HG03558 (cell line): Measurements from ENCODE around the gene CRIM1.

ENCODE experiments used
- ATAC-seq: cut with Tn5 transposase; IDR thresholded peaks from one replicate; pipeline ENCODE4 v1.9.1; 2021; ENCODE audit warnings: moderate number of reproducible peaks; ENCODE audit not compliant: unreplicated experiment; ENCODE audit errors: extremely low read depth

The CRIM1 gene

DNA sequence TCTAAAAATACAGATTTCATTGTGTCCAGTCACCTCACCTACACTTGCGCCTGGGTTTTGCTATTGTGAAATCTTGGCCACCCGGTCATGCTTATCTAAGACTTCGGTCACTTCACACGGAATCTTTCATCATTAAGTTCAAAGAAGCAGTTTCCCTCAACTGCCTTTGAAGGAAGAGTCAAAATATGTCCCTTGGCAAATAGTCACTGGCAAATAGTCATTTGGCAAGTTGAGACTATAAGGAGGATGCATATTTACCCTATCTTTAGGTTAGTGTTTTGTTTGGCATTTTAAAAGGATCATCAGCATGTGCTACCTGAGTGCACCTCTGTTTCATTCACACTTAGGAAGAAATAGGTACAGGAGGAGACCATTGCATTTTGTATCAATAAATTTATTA, 146.5 kb downstream of the CRIM1 start:
- ATAC-seq: no peak

DNA sequence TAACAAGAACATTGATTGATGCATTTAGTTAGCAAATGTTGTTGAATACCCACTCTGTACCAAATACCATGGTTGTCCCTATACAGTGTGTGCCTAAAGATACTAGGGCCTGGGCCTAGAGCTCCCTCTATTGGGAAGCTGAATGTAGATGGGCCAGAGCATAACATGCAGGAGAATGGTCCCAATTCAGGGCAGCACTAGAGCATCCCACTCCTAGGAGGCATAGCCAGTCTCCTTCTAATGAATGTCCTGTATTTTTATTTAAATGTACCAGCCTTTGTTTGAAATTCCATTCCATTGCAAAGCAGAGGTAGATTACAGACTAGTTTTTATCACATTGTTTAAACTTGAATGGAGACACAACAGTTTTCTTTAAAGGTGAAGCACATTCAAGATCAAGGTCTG, 151.8 kb downstream of the CRIM1 start:
- ATAC-seq: peak; percentile 74

DNA sequence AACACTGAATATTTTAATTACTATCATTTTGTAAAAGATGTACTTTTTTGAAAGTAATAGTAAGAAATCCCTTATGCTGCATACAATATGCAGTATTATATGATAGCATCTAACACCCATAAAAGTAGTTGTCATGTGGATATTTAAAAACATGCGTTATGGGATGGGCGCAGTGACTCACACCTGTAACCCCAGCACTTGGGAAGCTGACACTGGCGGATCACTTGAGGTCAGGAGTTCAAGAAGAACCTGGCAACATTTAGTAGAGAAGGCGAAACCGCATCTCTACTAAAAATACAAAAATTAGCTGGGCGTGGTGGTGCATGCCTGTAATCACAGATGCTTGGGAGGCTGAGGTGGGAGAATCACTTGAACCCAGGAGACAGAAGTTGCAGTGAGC, 153.5 kb downstream of the CRIM1 start:
- no peak for ATAC-seq

DNA sequence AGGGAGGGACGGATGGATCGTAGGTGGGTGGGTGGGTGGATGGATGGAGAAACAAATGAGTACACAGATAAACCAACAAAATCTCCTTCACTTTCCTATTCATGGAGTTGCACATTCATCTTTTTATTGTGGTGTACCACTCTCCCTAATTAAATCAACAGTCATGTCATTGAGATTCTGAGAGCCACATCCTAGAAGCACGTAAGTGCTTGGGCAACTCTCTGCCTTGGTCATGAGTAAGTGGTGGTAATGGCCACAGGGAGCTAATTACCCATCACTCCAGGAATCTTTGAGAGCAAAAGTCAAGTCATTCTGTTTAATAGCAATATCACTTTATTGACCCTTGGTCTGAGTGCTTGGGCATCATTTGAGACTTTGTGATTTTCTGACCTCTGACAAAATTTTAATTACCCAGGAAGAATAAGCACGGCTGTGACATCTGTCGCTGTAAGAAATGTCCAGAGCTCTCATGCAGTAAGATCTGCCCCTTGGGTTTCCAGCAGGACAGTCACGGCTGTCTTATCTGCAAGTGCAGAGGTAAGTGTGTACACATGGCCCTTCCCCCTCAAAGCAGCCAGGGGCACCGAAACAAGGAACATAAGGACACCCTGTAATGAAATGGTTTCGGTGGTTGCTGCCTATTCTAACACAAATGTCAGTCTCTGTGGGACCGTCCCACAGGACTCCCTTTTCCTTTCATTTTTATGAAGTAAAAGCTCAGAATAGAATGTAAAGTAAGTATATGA, 156.5 kb downstream of the CRIM1 start:
- ATAC-seq: peak; percentile 56

DNA sequence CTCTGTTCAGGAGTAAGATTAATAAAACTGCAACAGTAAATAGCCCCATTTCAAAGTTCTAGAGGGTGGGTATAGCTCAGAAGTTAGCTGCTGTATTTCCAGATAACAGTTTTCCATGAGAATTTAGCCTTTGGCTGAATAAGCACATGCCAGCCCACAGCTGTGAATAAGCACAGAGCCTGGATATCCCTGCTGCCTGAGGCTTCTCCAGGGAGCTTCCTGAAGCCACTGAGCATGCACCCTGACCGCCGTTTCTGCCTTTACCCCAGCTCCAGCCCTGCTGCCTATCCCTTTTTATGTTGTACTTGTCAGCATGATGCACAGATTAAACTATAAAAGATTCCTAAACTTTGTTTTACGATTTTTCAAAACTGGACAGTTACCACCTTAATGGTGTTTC, 157.1 kb downstream of the CRIM1 start:
- no peak for ATAC-seq

DNA sequence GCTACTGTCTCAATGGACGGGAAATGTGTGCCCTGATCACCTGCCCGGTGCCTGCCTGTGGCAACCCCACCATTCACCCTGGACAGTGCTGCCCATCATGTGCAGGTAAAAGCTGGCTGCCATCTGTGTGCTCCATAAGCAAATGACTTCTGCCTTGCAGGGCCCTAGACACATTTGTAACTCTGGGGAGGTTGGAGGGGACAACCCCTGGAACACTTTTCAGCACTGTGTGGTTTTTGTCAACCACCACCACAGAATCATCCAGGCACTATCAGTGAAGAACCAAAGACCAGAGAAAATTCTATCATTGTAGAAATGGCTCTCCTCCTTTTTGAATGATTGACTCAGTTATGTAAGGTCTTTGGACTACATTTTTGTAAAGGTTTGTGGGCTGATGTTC, 158.1 kb downstream of the CRIM1 start:
- ATAC-seq: peak; percentile 61

DNA sequence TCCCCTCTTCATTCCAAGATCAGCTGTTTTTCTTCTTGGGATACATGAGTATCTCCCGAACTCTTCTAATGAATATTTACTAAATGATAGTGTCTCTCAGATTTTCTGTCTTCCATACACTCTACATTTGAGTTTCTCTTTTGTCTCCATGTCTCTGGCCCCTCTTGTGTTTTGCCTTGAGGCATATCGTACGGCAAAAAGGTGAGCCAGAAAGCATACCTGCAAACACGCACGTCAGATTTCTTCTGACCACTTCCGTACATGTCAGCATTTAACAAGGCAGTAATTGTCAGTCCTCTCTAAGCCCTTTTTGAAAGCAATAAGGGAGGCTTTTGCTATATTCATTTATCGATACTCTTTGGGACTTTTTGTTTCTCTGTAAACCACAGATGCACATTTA, 160.0 kb downstream of the CRIM1 start:
- no peak for ATAC-seq

DNA sequence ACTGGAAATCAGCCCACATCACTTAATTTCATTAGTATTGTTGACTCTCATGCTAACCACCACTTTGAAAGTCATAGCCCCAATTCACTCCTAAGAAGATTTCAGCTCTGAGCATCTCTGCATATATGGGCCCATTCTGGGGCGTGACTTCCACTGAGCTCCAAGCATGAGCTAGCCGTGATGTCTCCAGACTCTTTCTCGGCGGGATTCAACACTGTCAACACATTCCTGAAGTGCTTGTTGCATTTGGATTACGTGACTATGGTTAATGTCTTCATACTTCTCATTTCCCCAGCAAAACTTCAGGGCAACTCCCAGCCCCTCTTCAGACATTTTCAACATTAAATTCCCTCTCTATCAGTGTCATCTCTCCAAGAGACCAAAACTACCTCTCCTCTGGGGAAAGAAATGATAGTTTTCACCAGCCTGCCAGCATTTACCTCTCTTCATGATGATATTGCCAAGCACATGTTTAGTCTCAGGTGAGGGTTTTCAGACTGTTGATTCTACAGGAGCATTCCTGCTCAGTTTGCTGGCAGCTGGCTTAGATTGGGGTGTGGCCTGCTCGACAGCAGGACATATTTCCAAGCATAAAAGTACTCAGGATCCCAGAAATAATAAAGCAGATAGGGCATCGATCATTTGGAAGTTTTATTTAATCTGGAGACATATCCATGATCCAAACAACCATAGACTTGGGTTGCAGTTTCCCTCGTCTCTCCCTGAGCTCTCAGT, 160.7 kb downstream of the CRIM1 start:
- ATAC-seq: no peak

DNA sequence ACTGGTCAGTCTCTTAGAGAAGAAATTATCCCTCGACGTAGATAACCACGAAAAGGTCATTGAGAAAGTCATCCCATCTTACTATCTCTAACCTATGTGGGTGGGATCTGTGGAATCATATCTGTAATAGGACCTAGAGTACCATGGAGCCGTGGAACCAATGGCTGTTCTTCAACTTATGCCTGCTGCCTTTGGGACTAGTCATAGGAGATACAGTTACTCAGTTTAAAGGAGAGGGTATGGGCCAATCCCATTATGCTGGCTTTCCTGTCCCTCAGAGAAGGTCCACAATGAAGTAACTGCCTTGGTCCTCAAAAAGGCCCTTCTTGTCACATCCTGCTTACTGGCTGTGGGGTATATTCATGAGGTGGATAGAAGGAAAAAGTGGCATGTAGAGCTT, 164.9 kb downstream of the CRIM1 start:
- ATAC-seq: no peak

DNA sequence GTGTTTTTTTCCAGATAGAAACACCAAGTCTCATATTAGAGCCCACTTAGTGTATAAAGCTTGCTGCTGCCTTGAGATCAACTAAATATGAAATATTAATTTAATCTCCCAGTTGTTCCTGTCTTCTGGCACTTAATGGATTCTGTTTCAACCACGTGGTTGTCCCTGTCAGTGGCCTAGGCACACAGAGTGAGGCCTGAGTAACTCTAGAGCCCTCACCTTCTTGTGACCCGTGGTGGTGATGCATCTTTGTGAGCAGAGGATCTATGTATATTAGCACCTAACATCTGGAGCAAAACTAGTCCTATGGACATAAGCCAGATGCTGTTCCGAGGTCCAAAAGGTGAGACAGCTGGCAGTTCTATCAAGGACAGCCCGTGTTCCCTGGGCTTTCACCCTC, 167.6 kb downstream of the CRIM1 start:
- no peak for ATAC-seq

DNA sequence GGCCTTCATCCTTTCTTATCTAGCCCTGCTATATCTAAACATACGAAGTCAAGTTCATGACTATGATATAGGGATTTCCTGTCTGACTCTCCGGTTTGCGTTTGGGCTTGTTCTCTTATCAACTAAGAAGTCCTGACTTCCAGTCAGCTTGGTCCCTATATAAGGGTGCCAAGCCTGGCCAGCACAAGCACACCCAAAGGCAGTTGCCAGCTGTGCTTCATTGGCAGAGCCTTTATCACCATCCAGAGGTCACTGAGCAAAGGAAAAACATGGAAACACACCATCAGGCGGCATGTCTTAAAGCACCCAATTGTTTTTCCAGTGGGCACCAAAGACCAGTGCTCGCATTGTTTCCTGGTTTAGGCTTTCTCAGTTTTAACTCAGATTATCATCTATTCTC, 169.7 kb downstream of the CRIM1 start:
- ATAC-seq: no peak

DNA sequence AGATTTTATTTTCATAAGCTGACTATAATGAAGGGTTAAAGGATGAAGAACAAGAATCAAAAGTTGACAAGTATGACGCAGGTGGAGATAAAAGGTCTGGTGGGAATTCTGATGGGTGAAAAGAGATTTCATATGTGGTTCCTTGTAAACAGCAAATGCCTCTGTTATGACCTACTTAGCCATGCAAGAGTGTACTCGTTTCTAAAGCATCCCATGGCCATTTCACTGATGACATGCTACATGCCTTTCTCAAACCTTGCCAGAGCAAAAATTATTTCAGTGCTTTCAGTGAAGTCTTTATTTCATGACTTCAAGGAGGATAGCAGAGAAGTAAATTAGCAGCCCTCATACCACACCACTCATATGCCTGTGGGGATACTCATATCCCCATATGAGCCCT, 170.6 kb downstream of the CRIM1 start:
- ATAC-seq: no peak

DNA sequence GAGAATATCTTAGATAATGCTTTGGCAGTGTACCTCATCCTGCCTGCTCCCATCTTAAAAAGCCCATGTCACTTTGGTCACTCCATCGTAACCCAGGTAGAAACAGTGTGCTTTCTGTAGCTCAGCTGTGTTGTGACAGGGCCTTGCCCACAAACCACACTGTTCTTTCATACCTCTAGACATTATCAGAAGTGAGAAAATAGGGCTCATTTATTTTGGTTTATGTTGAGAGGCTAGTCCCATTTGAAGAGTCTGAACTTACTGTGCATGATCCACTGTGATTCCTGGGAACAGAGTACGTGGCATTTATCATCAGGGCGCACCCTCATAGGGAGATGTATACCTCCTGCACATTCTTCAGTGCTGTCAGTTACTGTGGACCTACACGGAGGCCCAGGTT, 172.7 kb downstream of the CRIM1 start:
- peak; percentile 62 for ATAC-seq

DNA sequence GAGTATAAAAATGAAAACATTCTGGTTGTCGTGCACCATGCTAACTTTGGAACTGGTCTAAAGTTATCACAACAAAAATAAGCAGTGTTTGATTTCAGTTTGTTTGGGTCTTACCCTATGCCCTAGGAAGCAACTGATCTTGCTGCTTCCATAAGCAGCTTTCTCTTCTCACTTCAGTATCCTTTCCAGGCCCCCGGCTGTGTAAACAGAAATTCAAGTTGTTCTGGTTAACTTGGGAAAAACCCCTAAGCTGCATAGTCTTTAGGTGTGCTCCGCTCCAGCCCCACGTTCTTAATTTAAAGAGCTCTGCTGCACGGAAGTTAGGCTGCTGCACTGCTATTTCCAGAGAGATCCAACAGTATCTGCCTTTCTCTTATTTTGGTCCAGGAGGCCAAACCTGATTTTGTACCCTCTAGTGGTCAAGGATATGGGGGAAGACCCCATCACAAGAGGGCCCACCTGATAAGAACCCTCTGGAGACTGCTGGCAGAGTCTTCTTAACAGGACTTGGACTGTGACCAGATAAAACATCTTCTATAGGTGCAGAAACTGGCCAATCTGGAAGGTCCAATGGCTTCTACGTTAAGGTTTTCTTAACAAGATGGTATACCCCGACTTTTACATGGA, 173.3 kb downstream of the CRIM1 start:
- ATAC-seq: no peak

DNA sequence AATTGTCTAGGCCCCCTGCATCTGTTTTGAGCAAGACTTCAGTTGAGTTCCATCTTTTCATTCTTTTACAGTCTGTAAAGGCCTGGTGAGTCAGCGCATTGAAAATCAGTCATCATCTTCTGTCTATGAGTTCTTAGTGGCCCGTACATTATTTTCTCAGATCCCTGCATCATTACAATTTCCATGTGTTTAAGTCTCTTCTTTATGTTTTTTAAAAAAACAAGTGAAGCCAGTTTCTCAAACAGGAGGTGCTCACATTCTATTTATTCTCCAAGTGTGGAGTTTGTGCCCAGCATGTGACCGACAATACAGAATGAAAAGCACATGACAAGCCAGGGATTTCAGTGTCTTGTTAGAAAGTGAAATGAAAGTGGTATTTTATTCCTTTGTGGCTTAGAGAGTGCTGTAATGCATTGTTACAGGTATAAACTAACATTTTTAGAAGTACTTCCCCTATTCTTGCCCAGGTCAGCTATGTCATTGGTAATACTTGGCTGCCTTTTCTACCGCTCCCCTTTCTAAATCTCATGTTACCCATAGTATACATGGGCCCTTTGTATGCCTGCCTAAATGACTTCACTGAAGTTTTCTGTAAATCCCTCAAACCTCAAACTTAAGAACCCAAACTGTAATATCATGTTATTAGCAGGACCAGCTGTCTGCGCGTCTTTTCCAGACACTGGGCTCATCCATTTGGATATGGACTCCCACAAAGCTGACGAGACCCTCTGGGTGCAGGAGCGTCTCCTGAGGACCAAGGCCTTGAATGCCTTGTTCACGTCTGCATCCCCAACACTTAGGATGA, 174.8 kb downstream of the CRIM1 start:
- peak; percentile 71 for ATAC-seq

DNA sequence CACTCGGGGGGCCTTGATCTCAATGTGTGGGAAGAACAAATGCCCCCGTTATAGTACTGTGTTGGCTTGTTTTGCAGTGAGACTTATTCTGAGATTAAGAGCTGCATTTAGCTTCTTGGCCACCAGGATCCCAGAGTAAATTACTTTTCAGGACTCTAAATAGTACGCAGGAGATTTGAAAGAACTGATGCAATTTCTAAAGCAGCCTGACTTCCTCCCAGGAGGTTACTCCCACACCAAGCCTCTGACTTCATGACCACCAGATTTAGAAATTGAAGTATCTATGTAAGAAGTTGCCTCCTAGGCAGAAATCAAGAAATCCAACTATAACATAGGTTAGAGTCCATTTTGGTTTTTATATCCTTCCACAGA, 175.4 kb downstream of the CRIM1 start:
- ATAC-seq: no peak

DNA sequence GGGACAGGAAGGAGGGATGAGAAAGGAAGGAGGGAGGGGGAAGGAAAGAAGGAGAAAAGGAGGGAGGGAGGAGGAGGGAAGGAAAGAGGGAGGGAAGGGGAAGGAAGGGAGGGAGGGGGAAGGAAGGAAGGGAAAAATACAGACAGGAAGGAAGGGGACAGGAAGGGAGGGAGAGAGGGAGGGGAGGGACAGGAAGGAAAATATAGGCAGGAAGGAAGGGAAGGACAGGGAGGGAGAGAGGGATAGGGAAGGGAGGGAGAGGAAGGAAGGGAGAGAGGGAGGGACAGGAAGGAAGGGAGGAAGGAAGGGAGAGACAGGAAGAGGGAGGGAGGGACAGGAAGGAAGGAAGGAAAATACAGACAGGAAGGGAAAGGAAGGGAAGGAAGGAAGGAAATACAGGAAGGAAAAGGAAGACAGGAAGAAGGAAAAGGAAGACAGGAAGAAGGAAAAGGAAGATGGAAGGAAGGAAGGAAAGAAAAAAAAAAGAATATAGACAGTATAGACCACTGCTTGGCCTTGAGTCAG, 178.8 kb downstream of the CRIM1 start:
- ATAC-seq: no peak

DNA sequence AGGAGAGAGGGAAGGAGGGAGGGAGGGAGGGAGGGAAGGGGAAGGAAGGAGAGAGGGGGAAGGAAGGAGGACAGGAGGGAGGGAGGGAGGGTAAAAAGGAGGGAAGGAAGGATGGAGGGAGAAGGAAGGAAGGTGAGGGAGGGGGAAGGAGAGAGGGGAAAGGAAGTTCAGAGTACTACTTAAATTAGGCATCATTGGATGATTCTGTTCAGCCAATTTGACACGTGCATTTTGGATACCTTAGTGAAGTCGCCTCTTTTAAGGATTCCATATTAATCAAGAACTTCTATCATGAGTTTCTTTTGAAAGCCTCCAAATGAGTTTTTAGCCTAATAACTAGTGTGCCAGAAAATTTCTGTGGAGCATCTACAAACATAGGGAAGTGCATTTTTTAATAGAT, 179.5 kb downstream of the CRIM1 start:
- ATAC-seq: no peak

DNA sequence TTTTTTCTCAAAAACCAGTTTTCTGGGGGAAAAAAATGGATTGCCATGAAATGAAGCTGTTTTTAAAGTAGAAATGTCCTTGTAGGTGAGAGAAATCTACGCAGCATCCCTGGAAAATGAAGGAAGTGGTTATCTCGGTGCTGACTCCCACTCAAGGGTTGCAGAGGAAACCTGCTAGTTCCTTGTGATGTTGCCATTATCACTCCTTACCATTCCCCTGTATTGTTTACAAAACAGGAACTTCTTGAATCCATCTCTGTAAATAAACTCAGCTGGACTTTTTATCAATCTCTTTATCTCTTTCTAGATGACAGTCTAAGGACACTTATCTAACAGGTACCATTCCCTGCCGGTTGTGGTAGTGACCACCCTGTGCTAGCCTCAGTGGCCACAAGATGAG, 181.2 kb downstream of the CRIM1 start:
- ATAC-seq: no peak

DNA sequence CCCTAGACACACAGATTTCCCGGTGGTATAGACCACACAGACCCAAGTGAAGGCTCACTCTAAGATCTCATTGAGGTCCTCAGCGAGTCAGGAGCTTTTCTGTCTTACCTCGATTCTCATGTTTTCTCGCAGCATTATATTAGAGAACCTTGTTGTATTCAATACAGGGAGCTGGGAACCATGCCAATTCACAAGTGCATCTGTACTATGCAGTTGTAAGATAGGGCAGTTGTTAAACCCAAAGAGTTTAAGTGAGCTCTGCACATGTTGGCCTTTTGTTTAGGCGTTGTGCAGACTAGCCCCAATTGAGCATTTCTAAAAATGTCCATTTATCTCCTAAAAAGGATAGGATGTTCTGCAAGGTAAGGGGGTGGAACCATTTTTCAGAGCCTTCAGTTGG, 182.8 kb downstream of the CRIM1 start:
- no peak for ATAC-seq

DNA sequence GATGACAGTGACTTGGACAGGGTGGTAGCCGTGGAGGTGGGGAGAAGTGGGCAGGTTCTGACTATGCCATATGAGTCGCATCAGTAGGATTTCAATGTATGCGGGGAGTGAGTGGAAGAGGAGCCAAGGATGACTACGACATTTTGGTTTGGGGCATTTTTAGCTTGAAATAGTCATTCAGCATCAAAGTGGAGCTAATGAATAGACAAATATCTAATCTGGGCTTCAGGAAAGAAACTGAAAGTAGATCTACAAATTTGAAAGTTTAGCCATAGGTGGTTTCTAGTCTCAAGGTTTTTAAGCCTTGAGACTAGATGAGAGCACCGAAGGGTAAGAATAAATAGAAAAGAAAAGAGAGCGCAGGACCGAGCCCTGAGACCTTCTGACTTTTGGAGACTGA, 184.1 kb downstream of the CRIM1 start:
- ATAC-seq: peak; percentile 68
